GM15510 (cell line): ENCODE measurements around the gene HOTAIR.

Experiments used
- POLR2A ChIP-seq: IDR thresholded peaks from 3 replicates; pipeline ENCODE4 v1.6.1; 2011; ENCODE audit warnings: borderline replicate concordance; ENCODE audit not compliant: insufficient read length; ENCODE audit errors: extremely low read depth

HOTAIR gene

DNA sequence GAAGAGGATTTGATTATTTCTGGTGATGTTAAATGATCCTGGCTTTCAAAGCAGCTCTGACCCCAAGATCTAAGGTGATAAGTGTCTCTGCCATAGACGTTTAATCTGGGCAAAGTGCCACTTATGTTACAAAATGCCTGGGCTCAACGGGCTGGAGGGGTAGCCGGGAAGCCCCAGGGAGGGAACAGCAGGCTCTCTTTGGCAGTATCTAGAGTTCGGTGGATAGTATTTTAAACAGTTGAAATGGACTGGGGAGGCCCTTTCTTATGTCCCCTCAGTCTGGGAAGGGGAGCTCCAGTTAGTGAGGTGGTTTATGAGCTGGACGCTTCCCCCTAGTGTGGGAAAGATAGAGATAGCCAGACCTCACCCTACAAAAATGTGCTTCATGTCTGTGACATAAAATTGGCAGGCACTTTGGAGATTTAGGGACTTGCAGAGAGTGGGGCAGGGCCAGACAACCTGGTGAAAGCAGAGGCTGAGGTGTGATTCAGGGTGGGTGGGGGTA, 7.3 kb downstream of the HOTAIR start:
- TF ChIP-seq POLR2A: no peak

DNA sequence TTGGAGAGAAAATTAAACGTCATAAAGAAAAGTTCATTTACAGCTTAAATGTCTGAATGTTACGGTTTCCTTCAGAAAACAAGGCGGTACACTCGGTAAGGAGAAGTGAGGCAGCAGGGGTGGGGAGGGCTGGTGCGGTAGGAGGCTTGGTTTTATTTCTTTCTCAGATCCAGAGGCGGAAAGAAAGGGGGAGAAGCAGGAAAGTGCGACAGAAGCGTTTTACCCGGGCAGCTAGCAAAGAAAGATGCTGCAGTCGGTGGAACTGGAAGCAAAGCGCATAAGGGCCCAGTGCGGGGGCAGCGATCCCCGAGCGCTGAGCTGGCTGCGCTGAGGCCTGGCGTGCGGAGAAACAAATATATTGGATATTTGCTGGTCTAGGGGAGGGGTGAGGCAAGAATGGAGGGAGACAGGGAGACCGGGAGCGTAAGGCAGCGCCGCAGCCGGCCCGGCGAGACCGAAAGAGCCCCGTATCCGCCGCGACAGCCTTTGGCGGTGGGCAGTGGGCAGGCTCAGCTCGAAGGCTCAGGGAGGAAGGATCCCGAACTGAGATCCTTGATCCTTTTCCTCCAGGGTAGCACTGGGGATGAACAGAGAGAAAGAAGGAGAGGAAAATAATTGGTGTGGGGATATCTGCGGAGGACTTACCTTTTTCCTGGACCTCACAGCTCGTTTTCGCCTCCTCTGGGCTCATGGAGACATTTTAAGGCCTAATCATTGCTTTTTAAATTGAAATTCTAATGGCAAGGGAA, 8.2 kb downstream of the HOTAIR start:
- no peak for TF ChIP-seq POLR2A

DNA sequence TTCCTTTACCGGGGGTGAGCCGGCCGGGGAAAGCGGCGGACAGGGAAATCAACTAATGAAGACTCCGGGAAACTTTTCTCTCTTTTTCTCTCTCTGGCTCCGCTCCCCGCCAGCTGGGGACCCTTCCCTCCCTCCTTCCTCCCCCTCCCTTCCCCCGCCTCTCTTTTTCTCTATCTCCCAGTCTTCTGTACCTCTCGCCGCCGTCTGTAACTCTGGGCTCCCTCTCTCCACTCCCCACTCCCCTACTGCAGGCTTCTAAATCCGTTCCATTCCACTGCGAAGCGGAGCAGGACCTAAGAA, 8.7 kb downstream of the HOTAIR start:
- no peak for TF ChIP-seq POLR2A

DNA sequence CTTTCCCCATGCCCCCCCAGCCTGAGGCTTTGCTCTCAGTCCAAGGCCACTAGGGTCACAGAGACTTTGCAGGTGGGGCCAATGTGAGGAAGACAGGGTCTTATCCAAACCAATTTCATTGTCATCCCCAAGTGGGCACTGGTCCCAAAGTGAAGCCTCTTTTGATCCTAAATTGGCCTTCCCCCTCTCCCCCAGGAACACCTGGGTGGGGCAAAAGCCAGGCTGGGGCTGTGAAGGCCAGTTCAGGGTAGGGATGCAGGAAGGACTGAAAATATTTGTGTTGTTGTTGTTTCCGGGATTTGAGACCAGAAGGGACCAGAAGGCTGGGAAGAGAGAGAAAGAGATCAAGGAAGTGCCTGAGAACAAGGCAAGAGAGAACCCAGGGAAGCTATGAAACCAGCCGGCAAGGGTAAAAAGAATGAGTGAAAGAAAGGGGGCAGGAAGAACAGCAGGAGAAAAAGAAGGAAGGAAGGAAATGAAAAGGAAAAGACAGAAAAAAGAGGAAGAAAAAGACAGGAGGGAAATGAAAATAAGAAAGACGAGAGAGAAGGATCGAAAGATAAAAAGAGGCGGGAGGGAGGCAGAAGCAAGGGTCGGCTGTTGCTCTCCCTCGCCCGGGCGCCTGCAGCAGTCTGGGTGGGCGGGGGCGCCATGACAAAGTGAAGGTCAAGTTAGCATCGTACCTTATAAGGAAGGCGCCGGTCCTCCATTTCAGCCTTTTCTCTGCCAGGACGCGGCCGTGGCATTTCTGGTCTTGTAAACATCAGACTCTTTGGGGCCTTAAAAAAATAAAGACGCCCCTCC, 9.3 kb downstream of the HOTAIR start:
- no peak for TF ChIP-seq POLR2A

DNA sequence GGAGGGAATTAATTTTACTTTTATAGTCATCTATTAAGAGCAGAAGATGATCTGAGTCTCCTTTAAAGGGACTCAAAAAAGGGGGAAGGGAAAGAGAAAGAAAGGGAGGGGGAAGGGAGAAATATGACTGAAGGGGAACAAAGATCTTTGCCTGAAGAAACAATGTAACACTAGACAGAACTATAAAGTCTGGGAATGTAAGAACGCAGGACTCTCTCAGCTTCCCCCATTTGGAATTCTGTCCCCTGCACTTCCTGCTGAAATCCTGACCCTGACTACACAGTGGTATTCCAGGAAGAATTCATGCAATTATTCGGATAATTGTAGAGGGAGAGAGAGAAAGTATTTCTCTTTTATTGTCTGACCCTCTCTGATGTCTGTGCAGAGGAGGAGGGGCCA, 10.4 kb downstream of the HOTAIR start:
- no peak for TF ChIP-seq POLR2A

DNA sequence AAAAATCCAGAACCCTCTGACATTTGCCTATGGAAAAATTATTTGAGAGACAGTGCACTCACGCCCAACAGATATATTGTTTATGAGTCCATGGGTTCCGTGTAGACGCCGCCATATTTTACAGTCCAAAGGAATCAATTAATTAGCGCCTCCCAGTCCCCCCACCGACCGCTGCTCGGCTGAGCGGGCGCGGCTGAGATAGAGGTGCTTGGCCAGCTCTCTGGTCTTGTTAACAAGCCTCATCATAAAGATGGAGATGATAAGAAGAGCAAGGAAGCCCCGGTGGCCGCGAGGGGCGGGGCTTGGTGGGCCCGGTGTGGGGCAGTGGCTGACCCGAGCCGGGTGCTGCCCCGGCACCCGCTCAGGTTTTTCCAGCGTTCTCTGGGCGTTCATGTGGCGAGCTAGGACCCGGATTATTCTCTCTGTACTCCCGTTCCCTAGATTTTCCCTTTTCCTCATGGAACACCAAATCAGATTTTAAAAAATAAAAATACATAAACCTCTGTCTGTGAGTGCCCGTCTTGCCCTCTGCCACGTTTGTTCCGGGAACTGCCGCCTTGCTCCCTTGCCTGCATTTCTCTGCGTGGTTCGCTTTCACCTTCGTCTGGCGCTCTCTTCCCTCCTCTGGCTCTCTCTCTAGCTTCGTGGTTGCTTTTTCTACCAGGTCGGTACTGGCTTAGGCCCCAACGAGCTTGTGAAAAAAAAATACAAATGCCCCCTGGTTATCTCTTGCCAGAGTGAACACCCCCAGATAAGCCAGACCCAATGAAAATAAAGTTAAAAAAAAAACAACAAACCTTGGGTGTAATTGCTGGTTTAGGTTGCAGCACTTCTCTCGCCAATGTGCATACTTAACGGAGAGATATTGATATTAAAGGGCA, 11.1 kb downstream of the HOTAIR start:
- no peak for TF ChIP-seq POLR2A

DNA sequence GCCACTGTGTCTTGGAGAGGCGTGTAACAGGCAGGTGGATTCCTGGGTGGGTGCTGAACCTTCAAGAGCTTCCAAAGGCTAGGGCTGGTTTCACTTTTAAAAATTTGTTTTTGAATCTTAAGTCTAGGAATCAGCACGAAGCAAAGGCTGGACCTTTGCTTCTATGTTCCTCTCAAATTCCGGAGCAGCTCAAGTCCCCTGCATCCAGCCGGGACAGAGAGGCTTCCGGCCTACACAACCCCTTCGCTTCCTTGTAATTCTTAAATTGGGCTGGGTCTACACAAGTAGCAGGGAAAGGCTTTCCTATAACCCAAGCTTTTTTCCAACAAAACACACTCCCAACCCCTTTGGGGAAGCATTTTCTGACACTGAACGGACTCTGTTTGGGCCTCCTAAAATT, 11.7 kb downstream of the HOTAIR start:
- no peak for TF ChIP-seq POLR2A

DNA sequence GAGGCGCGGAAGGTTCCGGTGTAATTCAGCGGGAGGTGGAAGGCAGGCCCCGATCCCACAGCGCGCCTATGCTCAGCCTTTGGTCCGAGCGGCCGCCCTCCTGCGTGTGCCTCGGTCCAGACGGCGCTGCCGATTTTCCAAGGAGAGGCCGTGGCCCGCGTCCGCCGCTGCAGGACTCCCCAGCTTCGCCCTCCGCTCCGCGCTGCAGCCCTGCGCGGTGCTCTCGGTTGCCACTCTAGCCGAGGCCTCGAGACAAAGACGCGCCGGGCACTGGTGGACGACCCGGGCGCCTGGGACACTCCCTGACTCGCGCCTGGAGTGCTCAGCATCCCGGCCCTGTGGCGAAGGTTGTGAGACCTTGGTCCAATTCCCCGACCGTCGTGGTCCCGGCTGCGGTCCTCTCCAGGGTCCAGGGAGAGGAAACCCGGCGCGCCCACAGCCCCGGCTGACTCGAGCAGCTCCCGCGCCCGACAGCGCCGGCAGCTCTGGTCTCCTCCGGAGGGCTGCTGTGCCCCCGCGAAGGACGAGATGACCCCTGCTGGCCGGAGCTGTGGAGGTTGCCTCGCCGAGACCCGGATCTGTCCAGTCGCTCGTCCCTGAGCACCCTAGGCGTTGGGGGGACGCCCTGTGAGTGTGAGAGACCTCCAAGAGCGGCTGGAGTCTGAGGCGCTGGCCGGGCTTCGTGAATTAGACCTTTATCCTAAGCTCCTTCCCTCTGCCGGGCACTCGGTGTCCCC, 13.6 kb downstream of the HOTAIR start:
- TF ChIP-seq POLR2A: no peak

DNA sequence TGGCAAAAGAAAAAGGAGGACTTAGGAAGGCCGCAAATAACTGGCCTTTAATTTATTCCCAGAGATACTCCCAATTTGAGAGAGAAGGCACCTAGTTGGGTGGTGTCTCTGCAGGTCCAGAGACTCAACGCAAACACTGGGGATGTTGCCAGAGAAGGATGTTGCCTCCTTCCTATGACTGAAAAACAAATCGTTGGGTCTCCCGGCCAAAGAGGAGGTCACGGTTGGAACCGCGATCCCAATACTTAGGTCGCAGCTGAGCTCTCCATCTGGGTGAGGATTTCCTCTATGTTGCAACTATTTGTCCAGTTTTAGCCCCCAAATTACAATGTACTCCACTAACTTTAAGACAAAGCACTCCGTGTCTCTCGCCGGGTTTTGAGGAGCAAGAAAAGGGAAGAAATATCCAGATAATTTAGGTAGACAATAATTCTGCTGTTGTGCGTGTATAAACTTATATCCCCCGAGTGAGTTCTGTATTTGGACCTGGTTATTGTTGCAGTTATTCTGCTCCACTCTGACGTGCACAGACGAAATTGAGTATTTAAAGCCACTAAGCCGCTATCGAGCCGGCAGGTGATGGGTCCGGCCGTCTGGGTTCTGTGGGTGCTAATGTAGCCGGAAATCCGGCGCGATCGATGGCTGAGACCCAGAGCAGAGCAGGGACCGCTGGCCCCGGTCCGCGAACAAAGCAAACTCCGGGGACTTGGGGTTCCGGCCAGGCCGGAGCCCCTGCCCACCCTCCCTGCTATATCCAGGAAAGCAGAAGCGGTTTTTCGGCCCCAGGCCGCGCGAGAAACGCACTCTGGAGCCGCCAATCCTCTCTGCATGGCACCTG, 14.3 kb downstream of the HOTAIR start:
- TF ChIP-seq POLR2A: no peak

DNA sequence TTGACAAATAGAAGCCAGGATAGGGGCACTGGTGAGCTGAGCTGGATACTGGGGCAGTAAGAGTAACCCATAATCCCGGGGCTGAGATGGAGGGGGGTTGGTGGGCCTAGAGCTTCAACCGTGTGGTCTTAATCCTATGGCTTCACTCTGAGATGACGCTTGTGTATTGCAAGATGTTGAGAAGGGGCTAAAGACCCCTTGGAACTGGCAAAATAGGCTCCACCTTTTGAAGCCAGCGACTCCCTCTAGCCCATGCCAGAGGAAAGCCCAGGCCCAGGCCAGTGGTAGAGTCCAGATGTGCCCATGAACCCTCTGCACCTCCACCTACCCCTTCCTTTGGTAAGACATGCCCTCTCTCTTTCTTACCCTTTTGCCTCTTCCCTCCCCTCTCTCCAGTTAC, 15.4 kb downstream of the HOTAIR start:
- no peak for TF ChIP-seq POLR2A

DNA sequence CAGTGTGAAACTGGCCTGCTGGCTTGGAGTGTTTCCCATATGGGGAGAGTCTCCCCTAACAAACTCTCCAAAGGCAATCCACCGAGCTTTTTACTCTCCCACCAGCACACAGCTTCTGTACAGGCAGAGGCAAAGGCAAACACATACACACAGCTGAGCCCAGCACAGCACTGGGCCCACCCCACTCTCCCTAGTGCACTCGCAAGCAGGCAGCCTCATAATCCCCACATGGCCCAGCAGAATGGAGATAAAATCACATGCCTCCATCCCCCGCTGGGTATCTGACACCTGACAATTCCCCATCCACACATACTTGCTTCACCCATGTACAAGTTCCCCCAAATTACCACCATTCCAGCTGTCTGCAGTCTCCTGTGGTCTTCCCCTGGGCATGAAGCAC, 16.6 kb downstream of the HOTAIR start:
- no peak for TF ChIP-seq POLR2A

DNA sequence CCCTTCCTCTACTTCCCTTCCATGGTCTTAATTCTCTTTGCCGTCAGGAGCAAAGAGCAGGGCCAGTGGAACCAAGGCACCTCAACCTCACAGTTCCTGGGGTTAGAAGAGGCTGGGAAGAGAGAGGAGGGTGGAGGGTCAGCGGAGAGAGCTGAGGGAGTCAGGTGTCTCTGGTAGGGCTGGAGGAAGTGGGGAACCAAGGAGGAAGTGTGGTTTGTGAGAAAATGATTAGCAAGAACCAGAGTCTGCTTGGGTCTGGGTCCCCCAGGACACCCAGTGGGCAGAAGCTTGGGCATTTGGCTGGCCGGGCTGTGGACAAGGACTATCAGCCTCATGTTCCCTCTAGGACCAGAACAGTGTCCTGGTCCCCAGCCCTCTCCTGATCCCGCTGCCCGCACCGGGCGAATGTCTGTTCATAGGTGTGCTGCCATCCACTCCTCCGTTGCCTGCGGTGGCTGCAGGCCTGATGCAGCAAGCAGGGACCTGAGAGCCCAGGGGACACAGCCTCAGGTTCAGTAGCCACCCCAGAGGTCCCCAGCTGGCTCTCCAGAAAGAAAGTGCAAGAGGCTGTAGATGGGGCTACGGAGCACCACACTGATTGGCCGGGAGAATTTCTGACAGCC, 17.7 kb downstream of the HOTAIR start:
- no peak for TF ChIP-seq POLR2A

DNA sequence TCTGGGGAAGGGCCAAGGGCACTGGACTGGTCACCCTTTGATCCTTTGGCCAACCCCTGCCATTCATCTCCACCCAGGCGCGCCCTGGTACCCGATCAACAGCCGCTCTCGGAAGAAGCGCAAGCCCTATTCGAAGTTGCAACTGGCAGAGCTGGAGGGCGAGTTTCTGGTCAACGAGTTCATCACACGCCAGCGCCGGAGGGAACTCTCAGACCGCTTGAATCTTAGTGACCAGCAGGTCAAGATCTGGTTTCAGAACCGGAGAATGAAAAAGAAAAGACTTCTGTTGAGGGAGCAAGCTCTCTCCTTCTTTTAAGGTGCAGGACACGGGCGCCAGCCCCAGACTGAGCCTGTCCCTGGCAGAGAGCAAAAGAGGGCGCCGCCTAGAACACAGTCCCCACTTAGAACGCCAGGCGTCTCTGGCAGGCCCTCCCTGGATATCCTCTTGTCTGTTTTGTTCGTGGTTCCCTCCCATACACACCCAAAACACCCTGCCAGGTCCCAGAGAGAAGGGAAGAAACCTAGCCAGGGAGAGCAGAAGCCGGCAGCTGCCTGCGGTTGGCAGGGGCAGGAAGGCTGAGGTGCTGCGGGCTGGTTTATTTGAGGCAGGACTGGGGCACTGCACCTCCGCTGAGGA, 18.4 kb downstream of the HOTAIR start:
- TF ChIP-seq POLR2A: no peak
